HG03064 (cell line): ENCODE results near the gene NAT9.

ENCODE experiments used
- ATAC-seq: cut with Tn5 transposase; IDR thresholded peaks from one replicate; pipeline ENCODE4 v1.9.1; 2021; ENCODE audit warnings: low read depth; ENCODE audit not compliant: unreplicated experiment

Gene NAT9

DNA sequence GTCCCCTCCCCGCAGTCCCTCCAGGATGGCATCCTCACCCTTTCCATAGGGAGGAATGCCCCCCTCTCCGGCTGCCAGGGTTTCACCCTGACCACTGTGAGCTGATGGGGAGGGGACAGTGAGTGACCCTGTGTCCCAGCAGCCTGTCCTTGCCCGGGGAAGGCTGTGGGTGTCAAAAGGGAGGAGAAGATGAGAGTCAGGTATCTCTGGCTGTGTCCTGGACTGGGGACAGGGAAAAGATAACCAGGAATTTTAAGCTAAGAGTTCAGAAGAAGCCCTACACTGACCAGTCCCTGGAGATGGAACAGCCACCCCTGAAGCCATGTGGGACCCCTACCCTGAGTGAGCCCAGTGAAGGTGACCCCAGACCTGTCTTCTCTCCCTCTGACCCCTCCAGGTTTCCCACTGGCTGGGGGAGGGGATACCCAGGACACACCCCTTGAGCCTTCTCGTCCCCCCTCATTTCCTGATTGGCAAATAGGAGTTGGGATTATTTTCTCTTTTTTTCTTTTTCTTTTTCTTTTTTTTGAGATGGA, 11.3 kb downstream of the NAT9 start:
- no peak for ATAC-seq

DNA sequence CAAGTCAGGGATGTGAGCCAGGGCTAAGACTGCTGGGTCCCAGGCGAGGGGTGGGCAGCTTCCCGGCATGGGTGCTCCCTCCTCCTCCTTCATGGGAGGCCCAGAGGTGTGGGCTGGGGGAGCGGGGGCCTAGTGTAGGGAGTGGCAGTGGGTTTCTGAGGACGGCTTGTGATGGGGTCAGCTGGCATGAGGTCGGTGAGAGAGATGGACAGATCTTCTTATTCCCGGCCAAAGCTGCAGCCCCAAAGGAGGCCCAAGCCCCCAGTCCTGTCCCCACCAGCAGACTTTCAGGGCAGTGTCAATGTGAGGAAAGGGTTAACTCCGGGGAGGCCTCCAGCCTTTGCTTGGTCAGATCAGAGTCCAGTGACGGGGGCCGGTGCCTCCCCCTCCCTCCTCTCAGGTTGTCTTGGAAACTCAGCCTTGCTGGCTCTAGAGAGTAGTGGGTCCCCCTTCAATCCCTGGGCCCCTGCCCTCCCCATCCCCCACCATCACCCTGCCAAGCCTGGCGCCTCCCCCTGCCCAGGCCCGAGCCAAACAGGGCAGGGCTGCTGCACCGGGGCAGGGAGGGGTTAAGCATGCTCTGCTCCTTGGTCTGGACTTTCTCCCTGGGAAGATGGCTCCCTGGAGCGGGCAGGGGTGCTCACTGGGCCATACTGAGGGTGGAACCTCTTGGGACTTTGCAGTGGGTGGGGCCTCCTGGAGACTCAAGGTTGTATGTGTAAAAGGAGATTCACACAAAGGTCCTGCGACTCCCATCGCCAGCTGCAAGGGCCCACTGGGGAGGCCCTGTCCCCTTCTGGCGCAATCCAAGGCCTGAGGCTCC, 12.4 kb downstream of the NAT9 start:
- no peak for ATAC-seq

DNA sequence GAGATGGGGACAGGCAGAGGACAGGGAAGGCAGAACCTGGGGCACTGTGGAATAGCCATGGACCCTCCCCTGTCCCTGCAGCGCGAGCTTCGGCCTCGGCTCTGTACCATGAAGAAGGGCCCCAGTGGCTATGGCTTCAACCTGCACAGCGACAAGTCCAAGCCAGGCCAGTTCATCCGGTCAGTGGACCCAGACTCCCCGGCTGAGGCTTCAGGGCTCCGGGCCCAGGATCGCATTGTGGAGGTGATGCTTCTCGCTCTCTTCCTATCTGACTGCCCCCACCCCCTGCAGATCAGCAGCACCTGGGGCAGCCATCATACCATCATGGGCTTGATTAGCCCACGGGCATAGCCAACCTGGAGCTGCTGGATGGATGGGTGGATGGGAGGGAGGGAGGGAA, 14.2 kb downstream of the NAT9 start:
- ATAC-seq, result no peak

DNA sequence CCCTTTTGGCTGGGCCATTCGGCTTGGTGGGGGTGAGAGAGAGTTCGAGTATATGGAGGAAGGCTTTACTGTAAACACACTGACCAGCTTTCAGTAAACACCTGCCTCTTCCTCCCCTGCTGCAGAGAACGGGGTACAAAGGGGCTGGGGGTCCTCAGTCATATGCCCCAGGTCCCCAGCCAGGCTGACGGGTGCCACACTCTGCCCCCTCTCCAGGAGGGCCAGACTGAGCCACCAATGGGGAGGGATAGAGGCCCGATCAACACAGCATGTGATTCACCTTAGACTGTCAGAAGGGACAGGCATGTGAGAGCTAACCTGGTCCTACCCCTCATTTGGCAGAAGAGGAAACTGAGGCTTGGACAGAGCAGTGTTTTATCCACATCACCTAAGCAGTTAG, 14.7 kb downstream of the NAT9 start:
- ATAC-seq, result no peak

DNA sequence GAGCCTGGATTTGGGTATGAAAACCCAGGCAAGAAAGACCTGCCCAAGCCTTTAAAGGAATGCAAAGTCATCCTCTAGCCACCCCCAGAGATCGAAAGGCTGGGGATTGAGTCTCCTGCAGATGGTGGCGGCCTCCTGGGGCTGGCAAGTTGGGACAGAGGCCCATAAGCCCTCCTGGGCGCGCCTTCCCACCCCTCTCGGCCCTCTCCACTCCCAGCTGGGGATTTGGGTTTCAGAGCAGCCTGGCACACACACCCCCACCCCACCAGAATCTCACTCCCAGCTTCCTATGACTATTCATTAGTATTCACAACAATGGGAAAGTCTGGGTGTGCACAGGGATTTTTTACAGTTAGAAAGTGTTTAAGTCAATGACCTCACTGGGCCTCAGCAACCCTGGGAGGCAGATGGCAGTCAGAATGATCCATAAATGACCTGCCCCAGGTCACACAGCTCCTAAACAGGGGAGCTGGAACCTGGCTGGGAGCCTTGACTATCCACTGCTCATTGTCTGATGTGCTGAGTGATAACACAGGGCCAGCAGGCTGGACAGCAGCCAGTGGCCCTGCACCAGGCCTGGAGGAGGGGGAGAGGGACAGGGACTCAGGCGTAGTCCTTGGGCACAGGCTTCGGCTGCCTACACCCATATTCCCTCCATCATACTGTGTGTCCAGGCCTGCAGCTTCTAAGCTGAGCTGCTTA, 15.6 kb downstream of the NAT9 start:
- no peak for ATAC-seq

DNA sequence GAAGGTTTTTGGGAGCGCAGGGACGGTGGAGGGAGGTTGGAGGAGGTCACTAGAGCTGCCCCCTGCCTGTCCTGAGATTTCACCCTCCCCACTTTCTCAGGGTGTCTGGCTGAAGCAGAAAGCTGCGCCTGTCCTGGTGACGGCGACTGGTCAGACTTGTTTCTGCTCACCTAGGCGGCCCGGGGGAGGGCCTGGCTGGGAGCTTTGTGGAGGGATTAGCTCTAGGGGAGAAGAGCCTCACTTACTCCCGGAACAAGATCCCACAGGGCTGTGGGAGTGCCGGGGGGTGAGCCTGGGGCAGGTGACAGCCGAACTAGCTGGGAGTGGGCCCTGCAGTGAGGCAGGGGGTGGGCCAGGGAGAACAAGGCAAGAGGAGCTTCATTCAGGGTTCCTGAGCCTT, 16.2 kb downstream of the NAT9 start:
- ATAC-seq, result no peak

DNA sequence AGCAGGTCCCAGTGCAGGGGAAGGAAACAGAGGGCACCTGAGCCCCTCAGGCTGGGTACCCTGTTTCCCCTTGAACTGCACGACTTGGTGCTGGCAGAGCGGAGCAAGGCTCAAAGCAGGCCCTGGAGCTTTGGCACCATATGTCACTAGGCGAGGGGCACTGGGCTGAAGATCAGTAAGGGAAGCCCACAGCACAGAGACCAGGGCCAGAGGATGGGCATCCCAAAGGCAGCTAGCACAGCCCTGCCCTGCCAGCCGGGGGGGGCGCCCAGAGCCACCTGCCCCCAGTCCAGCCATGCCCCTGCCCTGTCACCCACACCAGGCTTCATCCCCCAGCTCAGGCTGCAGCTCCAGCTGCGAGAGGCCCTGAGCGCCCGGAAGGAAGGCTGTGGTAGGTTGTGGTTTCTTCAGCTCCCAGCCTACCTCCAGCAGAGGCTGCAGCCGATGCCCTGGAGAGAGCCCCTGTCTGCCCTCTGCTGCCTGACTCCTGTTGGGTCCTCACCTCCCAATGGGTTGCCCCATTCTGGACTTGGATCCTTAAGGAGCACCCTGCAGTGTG, 16.8 kb downstream of the NAT9 start:
- no peak for ATAC-seq

DNA sequence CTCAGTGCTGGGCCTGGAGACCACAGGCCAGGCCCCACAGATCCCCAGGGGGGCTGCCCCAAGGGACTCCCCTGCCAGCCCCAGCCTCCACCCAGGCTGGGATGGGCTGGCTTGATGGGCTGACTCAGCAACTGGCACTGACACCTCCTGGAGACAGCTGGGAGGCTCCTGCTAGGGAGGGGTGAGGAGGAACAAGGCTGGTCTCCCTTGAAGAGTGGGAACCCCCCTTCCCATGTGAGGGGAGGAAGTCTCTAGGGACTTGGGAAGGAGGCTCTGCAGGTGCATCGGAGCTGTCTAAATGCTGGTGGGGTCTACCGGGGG, 17.3 kb downstream of the NAT9 start:
- ATAC-seq, result no peak

DNA sequence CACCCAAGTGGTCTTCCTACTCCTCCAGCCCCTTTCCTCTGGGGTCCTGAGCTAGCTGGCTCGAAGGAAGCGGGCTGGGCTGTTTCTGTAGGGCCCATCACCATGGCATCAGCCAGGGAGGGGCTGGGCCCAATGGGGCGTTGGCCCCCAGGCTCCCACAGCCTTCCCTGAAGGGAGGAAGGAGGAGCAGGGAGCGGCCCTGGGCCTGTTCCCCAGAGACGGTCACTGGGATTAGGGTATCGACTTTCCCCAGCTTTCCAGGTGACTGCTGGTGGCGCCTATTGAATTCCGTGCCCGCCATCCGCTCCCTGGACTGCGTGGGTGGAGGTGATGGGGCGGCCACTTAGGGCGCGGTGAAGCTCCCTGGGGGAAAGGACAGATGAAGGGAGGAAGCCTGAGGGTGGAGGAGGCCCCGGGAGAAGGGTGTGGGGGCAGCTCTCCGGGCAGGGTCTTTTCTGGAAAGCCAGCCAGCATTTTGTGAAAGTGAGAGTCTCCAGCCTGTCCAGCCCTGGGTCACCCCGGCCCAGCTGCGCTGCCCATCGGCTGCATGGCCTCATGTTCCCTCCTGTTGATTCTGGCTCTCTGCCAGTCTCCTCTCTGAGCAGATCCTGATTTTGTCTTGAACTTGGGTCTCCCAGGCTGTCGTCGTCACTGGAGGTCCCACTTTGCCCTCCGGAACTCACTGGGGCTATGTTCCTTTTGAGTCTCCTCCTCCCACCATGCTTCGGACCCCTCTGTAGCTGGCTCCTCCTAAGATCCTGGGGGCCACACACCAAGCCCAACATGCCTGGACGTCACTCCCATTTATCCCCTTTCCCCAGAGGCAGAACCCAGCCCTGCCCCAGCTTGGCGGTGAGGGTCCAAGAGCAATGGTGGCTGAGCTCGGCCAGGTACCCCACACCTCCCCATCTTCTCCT, 18.0 kb downstream of the NAT9 start:
- ATAC-seq, result no peak

DNA sequence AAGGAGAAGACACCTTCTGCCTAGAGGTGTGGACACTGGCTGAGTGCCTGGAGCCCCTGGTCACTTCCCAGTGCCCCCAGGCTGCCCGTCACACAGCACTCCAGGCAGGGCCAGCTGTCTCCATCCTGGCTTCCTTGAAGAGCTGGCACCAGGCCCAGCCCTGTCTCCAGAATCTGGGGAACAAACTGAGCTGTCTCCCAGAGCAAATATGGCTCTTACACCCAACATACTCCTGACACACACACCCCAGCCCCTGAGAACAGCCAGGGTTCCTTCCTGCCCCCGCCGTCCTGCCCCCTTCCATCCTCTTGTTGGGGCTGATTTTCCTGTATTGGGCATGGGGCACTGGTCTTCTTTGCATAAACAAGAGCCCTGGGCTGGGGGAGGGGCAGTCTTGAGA, 18.6 kb downstream of the NAT9 start:
- no peak for ATAC-seq

DNA sequence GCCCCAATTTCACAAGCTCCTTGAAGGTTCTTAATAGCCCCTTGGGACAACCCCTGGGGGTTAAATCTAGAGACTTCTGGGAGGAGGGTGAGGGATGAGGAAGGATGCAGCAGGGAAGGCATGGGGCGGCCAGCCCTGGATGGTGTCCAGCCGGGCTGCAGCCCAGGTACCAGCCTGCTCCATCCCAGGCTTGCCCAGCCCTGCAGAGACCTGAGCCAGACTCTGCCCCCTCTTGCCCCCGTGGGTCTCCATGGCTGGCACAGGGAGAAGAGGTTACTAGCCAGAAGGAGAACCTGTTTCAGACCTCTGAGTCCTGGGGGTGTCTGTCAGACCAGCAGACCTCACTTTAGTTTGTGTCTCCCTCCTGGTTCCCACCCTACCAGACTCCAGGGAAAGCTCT, 19.3 kb downstream of the NAT9 start:
- ATAC-seq, result no peak

DNA sequence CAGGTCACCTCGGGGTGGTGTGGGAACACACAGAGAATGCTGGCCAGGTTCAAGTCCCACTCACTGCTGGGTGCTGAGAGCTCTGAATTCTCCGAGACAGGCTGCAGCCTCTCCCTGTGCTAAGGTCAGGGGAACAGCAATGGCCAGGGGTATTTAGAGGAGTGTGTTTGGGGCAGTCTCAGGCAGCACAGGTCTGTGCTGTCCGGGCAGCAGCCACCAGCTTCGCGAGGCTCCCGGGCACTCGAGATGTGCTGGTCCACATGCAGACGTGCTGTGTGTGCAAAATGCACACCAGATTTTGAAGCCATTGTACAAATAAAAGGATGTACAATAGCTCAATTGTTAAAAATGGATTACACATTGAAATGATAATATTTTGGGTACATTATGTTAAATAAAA, 20.6 kb downstream of the NAT9 start:
- no peak for ATAC-seq

DNA sequence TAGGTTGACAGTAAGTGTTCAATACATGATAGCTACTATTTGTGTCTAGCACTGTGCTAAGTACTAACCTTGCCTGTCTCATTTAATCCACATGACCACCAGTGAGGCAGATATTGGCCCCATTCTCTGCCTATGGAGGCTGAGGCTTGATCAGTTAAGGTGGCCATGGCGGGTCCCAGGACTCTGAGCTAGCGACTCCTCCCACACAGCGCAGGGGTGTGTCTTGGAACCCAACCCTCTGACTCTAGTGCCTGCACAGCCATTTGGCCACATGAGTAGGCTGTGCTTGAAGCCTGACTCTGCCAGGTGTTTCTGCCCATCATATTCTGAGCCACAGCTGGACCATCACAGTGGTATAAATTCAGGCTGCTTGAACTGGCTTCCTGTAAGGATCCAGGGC, 21.3 kb downstream of the NAT9 start:
- ATAC-seq, result no peak

DNA sequence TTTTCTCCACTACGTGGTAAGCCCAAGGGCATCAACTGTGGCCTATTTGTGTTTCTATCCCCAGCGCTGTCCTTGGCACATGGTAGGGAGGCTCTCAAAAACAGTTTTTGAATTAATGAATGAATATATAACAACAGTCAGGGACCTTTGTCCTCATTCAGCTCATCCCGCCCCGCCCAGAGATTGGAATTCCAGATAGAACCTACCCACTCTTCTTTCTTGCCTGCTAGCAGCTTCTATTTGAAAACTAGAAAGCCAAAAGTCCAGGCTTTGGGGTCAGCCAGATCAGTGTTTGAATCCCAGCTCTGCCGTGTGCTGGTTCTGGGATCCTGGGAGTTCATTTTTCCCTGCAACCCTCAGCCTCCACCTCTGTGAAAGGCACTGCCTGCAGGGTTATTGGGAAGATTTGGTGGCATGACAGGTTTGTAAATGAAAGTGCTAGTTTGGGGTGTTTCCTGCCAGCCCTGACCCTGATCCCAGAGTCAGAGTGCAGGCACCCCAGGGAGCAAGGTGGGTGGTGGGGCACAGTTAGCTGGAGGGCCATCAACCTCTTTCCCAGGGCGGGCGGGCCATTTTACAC, 23.2 kb downstream of the NAT9 start:
- ATAC-seq, result no peak

DNA sequence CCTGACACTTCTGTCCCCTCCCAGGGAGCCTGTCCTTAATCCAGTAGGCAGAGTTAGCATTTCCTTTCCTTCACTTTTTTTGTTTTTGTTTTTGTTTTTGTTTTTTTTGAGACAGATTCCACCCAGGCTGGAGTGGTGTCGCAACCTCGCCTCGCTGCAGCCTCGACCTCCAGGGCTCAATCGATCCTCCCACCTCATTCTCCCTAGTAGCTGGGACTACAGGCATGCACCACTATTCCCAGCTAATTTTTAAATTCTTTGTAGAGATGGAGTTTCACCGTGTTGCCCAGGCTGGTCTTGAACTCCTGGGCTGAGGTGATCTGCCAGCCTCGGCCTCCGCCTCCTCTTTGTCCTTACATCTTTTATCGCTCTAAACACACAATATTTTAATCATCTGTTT, 23.7 kb downstream of the NAT9 start:
- ATAC-seq, result no peak

DNA sequence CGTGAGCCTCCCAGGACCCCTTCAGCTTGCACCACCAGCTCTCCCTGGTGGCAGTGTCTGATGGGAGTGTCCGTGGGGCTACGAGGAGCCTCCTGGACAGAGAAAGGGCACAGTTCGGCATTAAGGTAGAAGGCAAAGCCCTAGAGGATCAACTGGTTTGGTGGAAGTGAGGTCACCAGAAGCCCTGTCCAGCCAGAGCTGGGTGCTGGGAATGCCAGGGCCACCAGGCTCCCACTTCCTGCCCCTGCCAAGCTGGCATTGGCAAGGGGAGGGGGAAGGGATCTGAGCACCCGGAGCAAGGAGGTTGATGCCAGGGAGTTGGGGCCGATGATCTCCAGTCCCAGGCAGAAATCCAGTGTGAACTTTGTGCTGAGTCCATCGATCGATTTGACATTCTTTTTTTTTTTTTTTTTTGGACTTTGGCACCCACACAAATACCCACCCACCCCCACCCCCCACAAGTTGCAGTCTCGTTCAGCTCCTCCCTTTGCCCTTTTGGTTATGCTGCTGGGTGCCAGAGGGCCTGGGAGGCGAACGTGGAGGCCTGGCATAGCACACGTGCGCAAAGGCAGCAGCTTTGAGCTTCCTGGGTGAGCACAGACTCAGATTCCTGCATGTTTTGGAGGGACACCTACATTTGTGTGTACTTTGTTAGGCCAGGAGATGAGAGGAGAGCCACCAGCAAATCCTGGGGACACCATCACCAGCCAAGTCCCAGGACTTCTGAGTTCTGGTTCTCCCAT, 25.6 kb downstream of the NAT9 start:
- ATAC-seq, result no peak

DNA sequence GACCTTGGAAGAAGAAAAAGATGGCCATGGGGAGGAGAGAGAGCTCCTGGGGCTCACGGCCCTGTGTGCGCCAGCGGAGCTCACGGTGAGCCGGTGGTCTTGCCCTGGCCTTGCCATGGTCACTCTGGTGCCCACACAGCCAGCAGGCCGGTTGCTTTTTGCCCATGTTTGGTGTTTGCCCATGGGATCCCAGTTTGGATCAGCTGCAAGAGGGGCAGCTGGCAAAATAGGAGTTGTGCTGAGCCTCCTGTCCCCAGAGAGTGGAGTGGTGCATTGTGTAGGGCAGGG, 26.2 kb downstream of the NAT9 start:
- ATAC-seq, result no peak

DNA sequence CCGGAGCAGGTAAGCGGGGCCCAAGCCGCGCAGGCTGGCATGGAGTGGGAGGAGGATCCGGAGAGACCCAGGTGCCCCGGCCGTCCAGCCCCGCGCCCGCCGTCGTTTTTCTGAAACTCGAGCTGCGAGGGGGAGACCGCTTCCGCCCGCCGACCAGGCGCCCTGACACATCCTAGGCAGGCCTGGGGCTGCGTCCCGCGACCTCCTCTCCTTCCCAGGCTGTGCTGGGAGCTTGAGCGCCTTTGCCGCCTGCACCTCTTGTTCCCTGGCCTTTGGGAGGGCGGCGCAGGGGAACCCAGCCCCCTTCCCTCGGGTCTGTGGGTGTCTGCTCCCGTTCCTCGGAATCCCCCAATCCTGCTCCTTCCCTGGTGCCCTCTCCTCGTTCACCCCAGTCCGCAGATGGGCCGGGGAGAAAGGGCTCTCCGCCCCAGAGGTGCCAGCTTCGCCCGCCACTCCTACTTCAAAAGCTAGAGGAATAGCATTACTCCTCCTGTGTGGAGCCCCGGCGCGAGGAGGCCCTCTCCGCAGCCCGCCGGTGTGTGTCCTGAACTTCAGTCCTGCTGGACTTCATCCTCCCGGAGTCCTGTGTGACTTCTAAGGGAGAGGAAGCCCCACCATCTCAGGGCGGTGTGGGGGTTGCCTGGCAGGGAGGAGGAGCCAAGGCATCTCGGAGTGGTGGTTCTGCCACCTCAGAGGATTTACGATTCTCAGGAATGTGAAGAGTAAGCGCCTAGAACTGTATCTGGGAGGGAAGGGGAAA, 26.7 kb downstream of the NAT9 start:
- no peak for ATAC-seq

DNA sequence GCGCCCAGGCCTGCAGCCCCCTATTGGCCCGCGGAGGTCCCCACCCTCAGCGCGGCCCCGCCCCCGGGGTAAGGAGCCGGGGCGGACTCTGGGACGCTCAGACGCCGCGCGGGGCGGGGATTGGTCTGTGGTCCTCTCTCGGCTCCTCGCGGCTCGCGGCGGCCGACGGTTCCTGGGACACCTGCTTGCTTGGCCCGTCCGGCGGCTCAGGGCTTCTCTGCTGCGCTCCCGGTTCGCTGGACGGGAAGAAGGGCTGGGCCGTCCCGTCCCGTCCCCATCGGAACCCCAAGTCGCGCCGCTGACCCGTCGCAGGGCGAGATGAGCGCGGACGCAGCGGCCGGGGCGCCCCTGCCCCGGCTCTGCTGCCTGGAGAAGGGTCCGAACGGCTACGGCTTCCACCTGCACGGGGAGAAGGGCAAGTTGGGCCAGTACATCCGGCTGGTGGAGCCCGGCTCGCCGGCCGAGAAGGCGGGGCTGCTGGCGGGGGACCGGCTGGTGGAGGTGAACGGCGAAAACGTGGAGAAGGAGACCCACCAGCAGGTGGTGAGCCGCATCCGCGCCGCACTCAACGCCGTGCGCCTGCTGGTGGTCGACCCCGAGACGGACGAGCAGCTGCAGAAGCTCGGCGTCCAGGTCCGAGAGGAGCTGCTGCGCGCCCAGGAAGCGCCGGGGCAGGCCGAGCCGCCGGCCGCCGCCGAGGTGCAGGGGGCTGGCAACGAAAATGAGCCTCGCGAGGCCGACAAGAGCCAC, 27.4 kb downstream of the NAT9 start, which contains the start of gene NHERF1:
TSS of gene NHERF1 (plus strand) at position 100 of the 750 bp plus-strand sequence. CDS start at position 319, 219 bp downstream.
- ATAC-seq, result peak; percentile 80
